ENCODE measurements around the gene MICAL1.
A peak's percentile ranks its signal among the peaks of the same experiment; 100 is the strongest.

MICAL1 gene

DNA sequence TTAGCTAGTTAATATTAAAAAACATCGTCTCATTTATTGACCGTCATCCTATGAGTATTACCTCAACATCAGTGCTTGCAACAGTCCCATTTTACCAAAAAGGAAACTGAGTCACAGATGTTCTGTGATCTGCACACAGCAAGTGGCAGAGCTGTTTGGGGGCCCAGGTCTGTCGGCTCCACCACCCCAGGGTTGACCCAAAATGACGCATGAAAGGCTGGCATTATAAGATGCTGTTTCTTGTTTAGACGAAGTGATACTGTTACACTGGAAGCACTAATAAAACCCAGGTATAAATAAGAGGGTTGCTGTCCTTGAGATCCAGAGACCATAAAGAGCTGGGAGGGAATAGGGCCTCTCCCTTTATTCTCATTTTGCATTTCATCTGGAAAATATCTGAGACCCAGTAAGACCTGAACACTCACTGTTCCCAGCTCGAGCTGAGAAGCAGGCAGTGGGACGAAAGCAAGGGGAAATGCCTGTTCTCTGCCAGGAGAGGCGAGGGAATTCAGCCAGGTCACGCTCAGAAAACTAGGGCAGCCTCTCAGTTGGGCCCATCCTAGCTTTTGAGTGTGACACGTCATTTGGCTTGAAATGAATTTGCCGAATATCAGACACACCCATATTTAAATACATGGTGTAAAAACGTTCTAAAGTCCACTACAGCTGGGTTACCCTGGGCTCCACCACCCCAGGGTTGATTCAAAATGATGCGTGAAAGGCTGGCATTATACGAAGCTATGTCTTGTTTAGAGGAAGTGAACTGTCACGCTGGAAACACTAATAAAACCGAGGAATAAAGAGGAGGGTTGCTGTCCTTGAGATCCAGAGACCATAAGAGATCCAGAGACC lies 1.4 kb upstream of the MICAL1 start:
- Histone ChIP-seq H3K4me1 (peaks cover 4% of the 10 kb centered on the region; the same call in 1 of the 2 replicates), H3K27me3 (no peaks in the 10 kb centered on the region), H3K36me3 (peaks cover 12% of the 10 kb centered on the region), H3K9me3 (no peaks in the 10 kb centered on the region), H3K4me3 (ENCODE audit: low read depth, low read length) (no peak overlapping the region)
- no peak for TF ChIP-seq CTCF (IDR thresholded peaks at IDR 0.05; ENCODE audit: low read depth, low read length)
- DNase-seq = no peak

GRCh38 chr6:109456111-109456583 lies 575 bp upstream of the MICAL1 start:
- TF ChIP-seq CTCF (IDR thresholded peaks at IDR 0.05; ENCODE audit: low read depth, low read length) = no peak
- H3K9me3 ChIP-seq = no peaks in the 10 kb centered on the region
- H3K27me3 ChIP-seq = no peaks in the 10 kb centered on the region
- no peak for DNase-seq
- peak overlapping the region; percentile 92 for H3K4me3 ChIP-seq (ENCODE audit: low read depth, low read length)
- H3K36me3 ChIP-seq = peaks cover 14% of the 10 kb centered on the region
- H3K4me1 ChIP-seq = peaks cover 4% of the 10 kb centered on the region; the same call in 1 of the 2 replicates

- Histone ChIP-seq H3K4me1 (peaks cover 4% of the 10 kb centered on the region; the same call in 1 of the 2 replicates), H3K27me3 (no peaks in the 10 kb centered on the region), H3K4me3 (ENCODE audit: low read depth, low read length) (peak overlapping the region; percentile 92), H3K36me3 (peaks cover 12% of the 10 kb centered on the region), H3K9me3 (no peaks in the 10 kb centered on the region; the same call in 1 of the 2 replicates)
- TF ChIP-seq CTCF (IDR thresholded peaks at IDR 0.05; ENCODE audit: low read depth, low read length) = no peak
- peak; percentile 47 for DNase-seq
Measured at GRCh38 chr6:109454496-109455436, 806 bp downstream of the MICAL1 start.

- Histone ChIP-seq H3K4me1 (peaks cover 4% of the 10 kb centered on the region; the same call in 1 of the 2 replicates), H3K4me3 (ENCODE audit: low read depth, low read length) (peak overlapping the region; percentile 92), H3K36me3 (peaks cover 12% of the 10 kb centered on the region), H3K27me3 (no peaks in the 10 kb centered on the region), H3K9me3 (no peaks in the 10 kb centered on the region; the same call in 1 of the 2 replicates)
- no peak for TF ChIP-seq CTCF (IDR thresholded peaks at IDR 0.05; ENCODE audit: low read depth, low read length)
- DNase-seq = peak; percentile 87
Measured at GRCh38 chr6:109453594-109454495, 1.7 kb downstream of the MICAL1 start.

DNA sequence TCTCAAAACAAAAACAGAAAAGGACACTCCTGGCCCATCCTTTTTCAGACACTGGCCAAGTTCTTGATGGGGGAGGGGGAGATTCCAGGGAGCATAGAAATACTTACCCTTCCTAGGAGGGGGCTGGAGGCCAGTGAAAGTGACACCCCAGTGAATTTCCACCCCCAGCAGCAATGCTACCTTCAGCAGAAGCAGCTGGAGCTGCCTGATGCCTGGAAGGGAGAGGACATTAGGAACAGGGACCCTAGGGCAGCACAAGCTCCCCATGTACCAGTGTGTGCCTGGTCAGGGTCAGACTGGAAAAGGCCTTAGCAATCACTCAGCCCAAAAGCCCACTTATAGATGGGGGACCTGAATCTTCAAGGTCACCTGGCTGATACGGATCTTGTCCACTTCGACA lies 2.4 kb downstream of the MICAL1 start:
- Histone ChIP-seq H3K4me3 (ENCODE audit: low read depth, low read length) (no peak overlapping the region), H3K36me3 (peaks cover 12% of the 10 kb centered on the region)
- DNase-seq = no peak

More for the DNA sequence above, 2.4 kb downstream of the MICAL1 start:
- no peaks in the 10 kb centered on the region for H3K27me3 ChIP-seq
- peaks cover 4% of the 10 kb centered on the region; the same call in 1 of the 2 replicates for H3K4me1 ChIP-seq
- no peaks in the 10 kb centered on the region; the same call in 1 of the 2 replicates for H3K9me3 ChIP-seq
- no peak for TF ChIP-seq CTCF (IDR thresholded peaks at IDR 0.05; ENCODE audit: low read depth, low read length)

Measured in BE2C (cell line).